Measurements from ENCODE around the gene SYCN.

GRCh38 chr19:39194832-39195542, 9.1 kb downstream of the SYCN start:
- no peak for TF ChIP-seq POLR2A (IDR thresholded peaks at IDR 0.05; ENCODE audit: low read depth, low read length)
- TF ChIP-seq CTCF (IDR thresholded peaks at IDR 0.05; ENCODE audit: extremely low read depth in 1 of 2, insufficient read depth in 1 of 2, low read depth in 1 of 2, low read length in 2 of 2) = no peak
- TF ChIP-seq EZH2 (IDR thresholded peaks at IDR 0.05; ENCODE audit: borderline replicate concordance, low read depth, low read length, severe bottlenecking) = no peak
- no peak for TF ChIP-seq JUN (IDR thresholded peaks at IDR 0.05; ENCODE audit: borderline replicate concordance, insufficient read depth, insufficient read length, low read depth)
- TF ChIP-seq MAX (IDR thresholded peaks at IDR 0.05; ENCODE audit: insufficient read depth, insufficient read length) = no peak
- TF ChIP-seq POLR2AphosphoS5 (IDR thresholded peaks at IDR 0.05; ENCODE audit: insufficient read depth, low read depth, low read length) = no peak
